Astrocyte (in vitro differentiated cells and primary cell): Measurements from ENCODE around the gene MYH15.

Experiments
- CTCF ChIP-seq: IDR thresholded peaks from 2 replicates; pipeline ENCODE4 v1.5.1; 2011; ENCODE audit warnings: low read depth, mild to moderate bottlenecking, inconsistent platforms, low read length, moderate library complexity; ENCODE audit not compliant: insufficient read depth
- EZH2 ChIP-seq: IDR thresholded peaks from 2 replicates; pipeline ENCODE4 v1.6.1; 2012; ENCODE audit warnings: mild to moderate bottlenecking, low read length, inconsistent platforms; ENCODE audit not compliant: insufficient read depth

DNA sequence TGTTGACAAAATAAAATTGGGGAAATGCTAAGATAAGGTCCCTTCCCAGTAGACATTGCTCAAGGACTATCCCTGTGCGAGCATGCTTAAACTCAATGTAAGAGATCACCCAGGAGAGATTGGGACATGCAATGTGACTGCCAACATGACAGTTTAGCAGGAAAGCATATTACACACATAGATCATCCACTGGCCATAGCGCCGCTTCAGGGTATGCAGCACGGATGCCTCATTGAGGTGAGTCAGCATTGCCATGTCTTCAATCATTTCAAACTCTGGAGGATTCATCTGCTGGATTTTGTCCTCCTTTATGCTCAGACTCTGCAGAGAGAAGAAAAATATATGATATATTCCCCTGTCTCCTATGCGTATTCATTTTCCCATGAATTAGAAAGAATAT, 8.9 kb downstream of the MYH15 start:
- TF ChIP-seq CTCF (no peak), EZH2 (no peak)
